ENCODE data around the gene ADGRD1.
"Not testable (repeated sequence)": the region's sequence is repeated elsewhere in the genome, so short reads cannot be mapped to it uniquely, and the experiment has no call there.

Gene ADGRD1

GRCh38 chr12:131126662-131127173, 173.0 kb downstream of the ADGRD1 start:
- no peak for DNase-seq

- no peak for DNase-seq
Measured at GRCh38 chr12:131128556-131128955, 174.8 kb downstream of the ADGRD1 start.

DNA sequence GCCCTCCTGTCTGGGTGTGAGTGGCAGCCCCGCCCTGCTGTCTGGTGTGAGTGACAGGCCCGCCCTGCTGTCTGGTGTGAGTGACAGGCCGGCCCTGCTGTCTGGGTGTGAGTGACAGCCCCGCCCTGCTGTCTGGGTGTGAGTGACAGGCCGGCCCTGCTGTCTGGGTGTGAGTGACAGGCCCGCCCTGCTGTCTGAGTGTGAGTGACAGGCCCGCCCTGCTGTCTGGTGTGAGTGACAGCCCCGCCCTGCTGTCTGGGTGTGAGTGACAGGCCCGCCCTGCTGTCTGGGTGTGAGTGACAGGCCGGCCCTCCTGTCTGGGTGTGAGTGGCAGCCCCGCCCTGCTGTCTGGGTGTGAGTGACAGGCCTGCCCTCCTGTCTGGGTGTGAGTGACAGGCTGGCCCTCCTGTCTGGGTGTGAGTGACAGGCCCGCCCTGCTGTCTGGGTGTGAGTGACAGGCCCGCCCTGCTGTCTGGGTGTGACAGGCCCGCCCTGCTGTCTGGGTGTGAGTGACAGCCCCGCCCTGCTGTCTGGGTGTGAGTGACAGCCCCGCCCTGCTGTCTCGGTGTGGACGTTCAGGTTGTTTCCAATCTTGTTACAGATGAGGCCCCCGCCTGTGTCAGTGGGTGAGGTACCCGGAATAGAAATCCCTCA, 175.4 kb downstream of the ADGRD1 start:
- not testable (repeated sequence) for DNase-seq

DNA sequence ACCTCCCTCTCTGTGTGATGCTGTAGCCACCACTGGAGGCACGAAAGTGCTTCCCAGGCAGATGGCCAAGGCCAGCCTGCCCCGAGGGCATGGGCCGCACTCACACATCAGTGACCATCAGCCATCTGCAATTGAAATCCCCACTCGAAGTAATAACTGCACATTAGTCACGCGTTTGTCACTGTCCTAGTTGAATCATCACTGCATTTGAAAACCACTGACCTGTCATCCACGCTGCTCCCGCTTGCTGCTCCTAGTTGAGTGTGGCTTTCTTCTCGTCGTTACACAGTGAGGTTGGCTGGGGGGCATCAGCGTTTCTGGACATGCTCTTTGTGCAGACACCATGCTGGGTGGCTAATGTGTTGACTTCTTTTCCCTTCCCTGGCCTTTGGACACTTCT, 176.1 kb downstream of the ADGRD1 start:
- DNase-seq, result no peak

DNA sequence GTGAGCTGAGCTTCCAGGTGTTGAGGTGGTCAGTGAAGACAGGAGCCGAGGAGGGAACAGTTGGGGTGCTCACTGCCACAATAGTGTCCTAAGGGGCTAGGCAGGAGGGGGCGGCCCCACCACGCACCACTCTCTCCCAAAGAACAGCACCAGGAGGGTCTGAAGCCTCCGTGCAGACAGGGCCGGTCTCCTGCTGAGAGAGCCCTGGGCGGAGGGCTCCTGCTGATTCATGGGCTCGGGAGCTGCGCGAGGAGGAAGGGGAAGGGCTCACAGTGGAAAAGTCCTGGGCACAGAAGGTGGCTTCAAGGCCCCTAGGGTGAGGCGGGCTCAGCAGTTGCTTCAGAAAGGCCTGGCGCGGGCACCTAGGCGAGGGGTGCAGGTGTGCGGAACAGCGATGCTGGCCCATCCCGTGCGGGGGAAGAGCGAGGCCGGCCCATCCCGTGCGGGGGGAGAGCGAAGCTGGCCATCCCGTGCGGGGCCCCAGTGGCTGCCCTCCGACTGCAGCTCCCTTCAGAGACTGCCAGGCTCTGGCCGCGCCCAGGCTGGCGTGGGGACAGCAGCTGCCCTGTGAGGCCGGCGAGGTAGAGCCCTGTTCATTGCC, 176.7 kb downstream of the ADGRD1 start:
- DNase-seq, result no peak

- no peak for DNase-seq
Measured at GRCh38 chr12:131131077-131131807, 177.5 kb downstream of the ADGRD1 start.

GRCh38 chr12:131131808-131132117, 178.1 kb downstream of the ADGRD1 start:
- DNase-seq, result no peak

- DNase-seq, result peak; percentile 85 to 90
Measured at GRCh38 chr12:131132118-131132892, 178.6 kb downstream of the ADGRD1 start.

GRCh38 chr12:131133015-131133905, 179.6 kb downstream of the ADGRD1 start:
- no peak for DNase-seq

DNA sequence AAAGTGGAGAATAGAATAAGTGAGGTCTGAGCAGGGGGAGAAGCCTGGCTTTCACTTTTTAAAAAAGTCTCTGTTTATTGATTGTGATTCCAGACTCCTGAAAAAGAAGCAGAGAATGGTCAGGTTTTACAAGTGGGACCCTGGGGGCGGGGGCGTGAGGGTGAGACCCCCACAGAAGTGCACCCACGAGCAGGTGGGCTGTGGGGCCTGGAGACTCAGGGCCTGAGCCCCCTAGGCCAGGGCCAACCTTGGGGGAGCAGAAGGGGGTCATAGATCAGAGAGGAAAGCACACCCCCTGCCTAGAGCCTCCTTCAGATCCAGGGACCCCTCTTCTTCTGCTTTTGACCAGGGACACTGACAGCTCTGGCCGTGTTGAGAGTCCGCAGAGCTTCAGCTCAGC, 180.3 kb downstream of the ADGRD1 start:
- DNase-seq, result no peak

DNA sequence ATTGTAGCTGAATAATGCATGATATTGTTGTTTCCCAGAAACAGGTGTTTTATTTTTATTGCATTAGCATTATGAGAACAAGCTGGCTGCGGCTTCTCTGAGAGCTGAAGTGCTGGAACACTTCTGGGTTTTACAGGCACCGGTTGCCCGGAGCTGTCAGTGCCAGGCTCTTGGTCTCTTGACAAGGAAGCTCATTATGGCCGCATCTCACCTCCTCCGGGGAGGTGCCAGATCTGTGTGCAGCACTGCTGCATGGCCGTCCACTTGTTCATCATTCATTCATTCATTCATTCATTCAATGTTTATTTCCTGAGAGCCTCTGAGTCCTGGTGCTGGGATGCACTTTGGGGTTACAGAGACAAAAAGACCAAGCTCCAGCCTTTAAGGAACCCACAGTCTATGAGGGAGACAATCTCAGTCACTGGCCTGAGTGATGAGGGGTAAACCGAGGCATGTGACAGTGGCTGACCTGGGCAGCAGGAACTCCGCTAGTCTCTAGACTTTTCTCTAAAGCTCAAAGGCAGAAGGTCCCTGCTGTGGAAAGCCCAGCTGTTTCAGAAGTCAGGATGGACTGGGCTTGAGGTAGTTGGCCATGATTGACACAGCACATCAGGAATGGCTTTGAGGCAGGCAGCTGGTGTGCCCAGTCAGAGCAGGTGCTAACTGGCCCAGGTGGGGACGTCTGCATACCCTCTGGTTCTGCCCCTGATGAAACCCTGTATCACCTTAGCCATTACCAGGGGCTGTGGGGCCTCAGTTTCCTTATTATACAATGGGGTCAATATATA, 181.0 kb downstream of the ADGRD1 start:
- no peak for DNase-seq

- no peak for DNase-seq
Measured at GRCh38 chr12:131135311-131135785, 181.6 kb downstream of the ADGRD1 start.

- DNase-seq, result no peak
Measured at GRCh38 chr12:131135786-131136538, 182.3 kb downstream of the ADGRD1 start.

DNA sequence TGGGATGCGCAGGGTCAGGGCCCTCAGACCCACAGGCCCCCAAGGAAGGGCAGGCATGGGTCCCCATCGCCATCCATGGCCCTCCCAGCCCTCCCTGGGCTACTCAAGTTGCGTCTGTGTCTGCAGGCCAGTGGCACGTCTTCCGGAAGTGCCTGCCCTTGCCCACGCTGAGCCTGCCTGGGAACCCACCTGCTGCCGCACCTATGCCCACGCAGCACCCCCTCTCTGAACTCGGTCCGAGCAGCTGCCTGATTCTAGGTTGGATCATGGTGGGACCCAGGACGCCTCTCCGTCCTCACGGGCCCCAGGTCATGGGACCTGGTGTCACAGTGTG, 182.8 kb downstream of the ADGRD1 start:
- no peak for DNase-seq

GRCh38 chr12:131137009-131137835, 183.5 kb downstream of the ADGRD1 start:
- no peak for DNase-seq

DNA sequence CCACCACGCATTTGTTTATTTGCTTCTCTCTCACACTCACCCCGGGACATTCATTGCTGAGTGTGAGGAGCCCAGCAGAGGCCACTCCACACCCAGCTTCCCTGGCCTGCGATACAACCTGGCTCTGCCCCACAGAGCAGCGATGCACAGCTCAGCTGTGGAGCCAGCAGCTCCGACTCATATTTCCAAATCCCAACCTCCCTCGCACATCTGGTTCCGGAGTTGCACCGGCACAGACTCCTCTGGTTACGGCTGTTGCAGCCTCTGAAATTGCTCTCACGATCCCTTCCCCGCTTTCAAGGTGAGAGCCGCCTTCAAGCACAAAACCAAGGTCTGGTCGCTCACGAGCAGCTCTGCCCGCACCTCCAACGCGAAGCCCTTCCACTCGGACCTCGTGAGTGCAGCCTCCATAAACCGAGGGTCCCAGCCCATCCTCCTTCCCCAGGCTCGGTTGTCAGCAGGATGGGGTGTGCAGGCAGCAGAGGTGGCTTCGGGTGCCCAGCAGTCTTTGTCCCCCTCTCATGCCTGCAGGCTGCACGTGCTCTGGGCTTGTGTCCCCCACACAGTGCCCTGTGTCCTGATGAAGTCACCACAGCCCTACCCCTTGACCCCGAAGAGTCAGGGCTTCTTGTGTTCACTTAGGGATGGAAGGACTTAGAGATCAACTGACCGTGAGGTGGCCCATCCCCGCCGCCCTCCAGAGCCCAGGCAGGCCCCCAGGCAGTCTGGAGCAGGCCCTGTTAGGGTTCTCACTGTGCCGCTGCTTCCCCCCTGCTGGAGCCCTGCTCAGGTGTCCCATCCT, 184.3 kb downstream of the ADGRD1 start:
- DNase-seq, result no peak

DNA sequence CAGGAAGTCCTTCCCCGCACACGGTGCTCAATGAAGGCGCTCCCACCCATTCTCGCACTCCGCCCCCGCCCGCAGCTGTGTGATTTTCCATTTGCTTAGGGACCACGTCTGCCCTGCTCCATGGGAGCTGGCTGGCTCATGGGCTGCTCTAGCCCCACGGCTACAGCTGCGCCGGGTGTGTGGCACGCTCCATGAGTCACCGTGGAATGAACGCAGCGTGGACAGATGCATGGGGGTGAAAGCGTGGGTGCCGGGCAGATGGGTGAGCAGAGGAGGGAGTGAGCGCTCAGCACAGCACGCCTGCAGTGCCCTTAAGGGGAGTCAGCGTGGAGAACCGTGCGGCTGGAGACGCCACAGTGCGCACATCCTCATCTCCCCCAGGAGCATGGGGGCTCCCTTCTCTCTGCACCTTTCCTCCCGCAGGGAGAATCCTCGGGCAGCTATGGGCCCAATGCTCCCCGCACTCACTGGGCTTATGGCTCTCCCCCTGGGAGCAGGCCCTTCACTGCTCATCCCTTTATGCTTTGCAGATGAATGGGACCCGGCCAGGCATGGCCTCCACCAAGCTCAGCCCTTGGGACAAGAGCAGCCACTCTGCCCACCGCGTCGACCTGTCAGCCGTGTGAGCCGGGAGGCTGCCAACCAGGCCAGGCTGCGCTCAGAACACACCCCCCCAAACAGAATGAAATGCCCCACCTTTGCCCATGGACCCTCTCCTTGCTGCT, 185.1 kb downstream of the ADGRD1 start:
- DNase-seq, result no peak
